ENCODE results near the gene EXD2.
"Not testable (repeated sequence)": the region's sequence is repeated elsewhere in the genome, so short reads cannot be mapped to it uniquely, and the experiment has no call there.

Gene EXD2

DNA sequence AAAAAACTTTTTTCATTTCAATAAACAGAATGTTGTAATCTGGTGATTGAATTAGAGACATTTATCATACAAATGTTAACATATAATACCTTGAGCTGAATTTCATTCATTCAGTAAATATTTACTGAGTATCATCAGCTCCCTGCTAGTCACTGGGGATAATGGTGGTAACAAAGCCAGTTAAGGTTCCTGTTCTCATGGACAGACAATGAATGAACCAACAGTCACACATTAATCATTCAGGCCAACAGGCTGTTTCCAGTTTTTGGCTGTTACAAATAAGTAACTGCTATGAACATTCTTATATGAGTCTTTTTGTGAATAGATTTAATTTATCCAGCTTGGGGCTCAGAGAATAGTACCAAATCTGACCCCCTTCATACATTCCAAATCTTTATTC, 13.5 kb downstream of the EXD2 start:
- no peak for DNase-seq

DNA sequence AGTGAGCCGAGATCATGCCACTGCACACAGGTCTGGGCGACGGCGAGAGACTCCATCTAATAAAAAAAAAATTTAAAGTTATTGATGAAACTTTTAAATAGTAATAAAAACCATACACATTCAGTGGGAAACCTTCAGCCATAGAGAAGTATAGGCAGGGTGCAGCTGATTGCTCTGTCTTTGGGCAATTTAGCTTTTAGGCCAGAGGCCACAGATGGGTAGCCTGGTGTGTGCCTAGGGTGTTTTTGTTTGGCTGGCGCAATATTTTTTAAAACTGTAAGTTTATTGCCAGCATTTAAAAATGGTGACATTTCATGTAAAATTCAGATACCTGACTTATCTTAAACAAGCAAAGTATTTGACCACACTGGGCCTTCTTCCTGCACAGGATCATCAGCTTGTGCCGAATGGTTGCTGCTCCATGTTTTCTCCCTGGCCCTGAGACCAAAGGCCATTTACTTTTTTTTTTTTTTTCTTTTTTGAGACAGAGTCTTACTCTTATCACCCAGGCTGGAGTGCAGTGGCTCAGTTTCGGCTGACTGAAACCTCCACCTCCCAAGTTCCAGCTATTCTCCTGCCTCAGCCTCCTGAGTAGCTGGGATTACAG, 16.2 kb downstream of the EXD2 start:
- DNase-seq = no peak

DNA sequence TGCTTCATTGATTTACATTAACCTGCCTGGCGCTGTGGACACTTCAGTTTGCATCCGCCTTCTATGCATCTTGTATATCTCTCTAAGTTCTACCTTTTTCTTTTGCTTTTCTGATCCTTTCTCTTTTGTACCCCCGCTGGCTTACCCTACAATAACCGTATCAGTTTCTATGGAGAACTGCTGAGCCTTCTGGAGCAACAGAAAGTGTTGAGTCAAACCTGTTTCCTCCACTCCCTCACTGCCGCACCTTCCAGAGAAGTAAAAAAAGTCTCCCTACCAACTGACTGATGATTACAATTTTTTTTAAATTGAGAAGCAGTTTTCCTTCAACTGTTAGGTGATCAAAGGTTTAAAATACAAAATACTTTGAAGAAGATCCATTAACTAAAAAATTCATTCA, 17.4 kb downstream of the EXD2 start:
- no peak for DNase-seq

DNA sequence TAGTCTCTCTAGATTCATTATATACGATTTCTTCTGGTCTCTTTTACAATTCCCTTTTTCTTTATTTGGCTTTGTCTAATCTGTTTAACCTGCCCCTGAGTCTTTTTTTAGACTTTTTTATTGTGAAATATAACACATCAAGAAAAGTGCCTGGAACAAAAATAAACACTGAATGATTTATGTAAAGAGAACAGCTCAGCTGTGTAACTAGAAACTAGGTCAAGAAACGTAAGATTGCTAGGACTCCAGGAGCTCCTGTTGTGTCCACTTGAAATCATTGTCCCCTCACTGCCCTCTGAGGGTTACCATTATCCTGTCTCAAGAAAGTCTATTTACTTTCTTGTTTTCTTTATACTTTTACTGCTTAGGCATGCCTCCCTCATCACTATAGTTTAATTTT, 23.1 kb downstream of the EXD2 start:
- no peak for DNase-seq

DNA sequence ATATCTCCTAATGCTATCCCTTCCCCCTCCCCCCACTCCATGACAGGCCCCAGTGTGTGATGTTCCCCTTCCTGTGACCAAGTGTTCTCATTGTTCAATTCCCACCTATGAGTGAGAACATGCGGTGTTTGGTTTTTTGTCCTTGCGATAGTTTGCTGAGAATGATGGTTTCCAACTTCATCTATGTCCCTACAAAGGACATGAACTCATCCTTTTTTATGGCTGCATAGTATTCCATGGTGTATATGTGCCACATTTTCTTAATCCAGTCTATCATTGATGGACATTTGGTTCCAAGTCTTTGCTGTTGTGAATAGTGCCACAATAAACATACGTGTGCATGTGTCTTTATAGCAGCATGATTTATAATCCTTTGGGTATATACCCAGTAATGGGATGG, 26.4 kb downstream of the EXD2 start:
- DNase-seq = not testable (repeated sequence)

DNA sequence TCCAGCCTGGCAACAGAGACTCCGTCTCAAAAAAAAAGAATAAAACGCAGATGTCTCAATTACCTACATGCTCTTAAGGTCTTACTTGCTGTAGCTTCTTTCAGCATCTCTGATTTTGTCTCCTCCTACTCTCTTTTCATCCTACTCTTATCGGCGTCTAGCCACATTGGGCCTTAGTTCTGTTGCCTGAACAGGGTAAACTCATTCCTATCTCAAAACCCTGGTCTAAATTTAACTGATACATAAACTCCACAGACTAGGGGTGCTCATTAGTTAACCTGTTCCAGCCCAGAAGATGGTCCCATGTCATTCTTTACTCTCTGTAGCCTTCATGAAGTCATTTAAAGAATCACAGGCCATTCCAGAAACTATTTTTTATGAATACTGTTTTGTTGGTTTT, 33.6 kb downstream of the EXD2 start:
- no peak for DNase-seq

DNA sequence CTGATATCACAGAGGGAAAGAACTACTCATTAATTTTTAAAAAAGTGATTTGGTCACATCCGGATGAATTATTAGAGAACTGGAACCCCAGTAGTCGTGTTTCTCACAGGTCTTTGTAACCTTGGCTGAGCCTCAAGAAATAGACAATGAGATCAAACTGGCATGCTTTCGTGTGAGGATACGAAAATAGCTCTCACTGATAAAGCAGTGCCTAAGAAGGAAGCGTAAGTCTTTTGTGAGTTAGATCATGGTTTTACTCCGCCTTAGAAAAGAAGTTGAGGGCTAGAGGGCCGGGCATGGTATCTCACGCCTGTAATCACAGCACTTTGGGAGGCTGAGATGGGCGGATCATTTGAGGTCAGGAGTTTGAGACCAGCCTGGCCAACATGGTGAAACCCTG, 34.9 kb downstream of the EXD2 start:
- no peak for DNase-seq

DNA sequence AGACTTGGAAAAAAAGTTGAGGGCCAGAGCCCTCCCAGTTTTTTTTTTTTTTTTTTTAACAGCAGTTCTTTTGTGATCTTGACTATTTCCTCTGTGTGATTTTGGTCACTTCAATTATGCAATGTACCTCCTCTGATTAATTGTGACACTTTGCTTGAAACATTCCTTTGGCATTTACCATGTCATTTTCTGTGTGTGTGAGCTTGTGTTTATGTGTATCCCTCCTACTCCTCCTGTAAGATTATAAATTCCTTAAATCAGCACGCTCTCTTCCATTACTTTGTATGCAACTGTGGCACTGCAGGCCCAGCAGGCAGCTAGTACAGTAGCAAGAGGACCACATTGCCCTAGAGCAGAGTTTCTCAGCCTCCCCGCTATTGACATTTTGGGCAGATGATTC, 35.4 kb downstream of the EXD2 start:
- DNase-seq = no peak

DNA sequence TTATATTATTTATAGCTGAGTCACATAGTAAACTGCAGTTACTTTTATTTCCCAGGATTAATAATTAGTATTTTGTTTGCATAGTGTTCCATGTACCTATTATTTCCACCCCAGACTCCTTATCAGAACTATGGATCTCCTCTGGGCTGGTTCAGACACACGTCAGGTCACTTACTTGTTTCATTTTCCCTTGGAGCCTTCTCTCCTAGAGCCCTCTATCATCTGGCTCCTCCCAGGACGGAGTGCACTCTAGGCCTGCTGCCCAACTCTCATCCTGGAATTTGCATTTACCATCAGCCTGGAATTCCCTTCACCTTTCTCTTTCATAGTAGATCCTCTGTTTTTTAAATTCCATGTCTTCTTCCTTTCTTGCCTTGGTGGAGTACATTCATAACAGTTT, 40.2 kb downstream of the EXD2 start:
- DNase-seq = no peak

DNA sequence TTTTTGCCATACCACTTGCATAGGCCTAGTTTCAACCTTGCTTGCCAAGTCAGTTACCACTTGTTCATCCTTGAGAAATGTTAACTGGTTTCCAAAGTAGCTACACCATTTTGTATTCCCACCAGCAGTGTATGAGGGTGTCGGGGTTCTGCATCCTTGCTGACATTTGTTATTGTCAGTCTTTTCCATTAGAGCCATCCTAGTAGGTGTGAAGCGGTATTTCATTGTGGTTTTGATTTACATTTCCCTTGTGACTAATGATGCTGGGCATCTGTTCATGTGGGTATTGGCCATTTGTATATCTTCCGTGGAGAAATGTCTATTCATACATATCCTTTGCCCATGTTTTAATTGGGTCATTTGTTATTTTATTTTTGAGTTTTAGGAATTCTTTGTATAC, 41.1 kb downstream of the EXD2 start:
- DNase-seq = no peak

DNA sequence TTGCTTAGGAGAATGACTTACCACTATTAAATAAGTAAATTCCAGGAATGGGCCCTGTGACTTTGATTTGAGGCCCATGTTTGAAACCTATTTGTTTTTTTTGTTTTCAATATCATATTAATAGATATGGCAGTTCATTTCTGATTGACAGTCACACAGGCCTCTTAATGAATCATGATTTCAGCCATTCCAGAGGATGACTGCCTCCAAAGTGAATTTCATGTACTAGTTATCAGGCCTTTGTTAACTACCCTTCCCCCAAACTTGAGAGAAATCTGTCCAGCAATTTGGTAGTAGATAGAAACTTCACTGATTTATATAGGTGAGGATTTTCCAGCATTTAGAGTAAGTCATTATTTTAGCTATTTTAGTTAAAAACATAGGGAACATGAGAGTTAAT, 42.8 kb downstream of the EXD2 start:
- no peak for DNase-seq

DNA sequence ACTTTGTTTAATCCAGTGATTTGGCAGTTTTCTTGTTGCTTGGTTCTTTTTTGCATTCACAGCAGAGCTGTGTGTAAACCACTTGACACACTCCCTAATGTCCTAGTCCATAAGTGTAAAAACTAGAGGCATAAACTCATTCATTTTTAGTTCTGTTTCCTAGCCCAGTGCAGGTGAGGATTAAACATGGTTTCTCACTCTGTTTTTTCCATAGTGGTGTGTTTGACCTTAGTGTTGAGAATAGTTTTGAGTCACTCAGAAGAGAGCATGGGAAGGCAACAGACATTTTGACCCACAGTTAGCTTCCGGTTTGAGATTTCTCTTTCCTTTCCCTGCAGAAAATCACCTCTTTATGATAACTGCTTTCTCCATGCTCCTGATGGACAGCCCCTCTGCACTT, 44.4 kb downstream of the EXD2 start:
- DNase-seq = no peak

DNA sequence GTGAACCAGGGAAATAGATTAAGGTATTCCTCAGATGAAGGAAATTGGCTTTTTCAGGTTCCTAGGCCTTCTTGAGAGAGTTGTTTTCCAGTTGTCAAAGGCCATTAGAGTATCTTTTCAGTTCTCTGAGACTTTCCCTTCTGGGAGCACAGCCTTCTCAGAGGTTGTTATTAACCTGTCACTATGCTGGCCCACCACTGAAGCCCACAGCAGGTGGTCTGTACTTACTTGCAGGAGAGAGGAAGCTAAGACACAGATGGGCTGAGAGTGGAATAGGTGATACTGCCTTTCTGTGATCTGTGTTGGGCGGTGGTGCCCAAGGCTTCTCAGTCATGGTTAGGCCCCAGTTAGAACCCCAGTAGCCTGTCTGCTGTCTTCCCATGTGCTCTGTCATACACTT, 45.8 kb downstream of the EXD2 start:
- DNase-seq = no peak

DNA sequence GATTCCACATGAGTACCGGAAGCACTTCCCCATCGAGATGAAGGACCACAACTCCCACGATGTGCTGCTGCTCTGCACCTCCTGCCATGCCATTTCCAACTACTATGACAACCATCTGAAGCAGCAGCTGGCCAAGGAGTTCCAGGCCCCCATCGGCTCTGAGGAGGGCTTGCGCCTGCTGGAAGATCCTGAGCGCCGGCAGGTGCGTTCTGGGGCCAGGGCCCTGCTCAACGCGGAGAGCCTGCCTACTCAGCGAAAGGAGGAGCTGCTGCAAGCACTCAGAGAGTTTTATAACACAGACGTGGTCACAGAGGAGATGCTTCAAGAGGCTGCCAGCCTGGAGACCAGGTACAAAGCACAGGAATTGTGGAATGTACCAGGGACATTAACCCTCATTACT, 46.3 kb downstream of the EXD2 start:
- no peak for DNase-seq

DNA sequence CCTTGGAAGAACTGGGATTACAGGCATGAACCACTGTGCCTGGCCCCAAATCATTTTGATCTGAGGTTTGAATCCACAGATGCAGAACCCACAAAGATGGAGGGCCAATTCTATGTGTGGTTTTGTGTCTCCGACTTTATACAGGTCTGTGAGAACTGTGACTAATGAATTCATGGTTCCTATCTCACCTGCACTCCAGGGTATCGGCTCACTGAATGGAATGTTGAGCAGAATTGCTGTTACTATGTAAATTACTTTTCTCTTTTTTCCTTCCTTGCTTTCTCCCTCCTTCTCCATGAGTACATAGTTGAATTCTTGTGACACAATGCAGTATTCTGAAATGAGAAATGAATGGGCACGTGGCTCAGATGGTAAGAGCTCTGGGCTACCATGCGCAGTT, 47.6 kb downstream of the EXD2 start:
- DNase-seq = no peak

DNA sequence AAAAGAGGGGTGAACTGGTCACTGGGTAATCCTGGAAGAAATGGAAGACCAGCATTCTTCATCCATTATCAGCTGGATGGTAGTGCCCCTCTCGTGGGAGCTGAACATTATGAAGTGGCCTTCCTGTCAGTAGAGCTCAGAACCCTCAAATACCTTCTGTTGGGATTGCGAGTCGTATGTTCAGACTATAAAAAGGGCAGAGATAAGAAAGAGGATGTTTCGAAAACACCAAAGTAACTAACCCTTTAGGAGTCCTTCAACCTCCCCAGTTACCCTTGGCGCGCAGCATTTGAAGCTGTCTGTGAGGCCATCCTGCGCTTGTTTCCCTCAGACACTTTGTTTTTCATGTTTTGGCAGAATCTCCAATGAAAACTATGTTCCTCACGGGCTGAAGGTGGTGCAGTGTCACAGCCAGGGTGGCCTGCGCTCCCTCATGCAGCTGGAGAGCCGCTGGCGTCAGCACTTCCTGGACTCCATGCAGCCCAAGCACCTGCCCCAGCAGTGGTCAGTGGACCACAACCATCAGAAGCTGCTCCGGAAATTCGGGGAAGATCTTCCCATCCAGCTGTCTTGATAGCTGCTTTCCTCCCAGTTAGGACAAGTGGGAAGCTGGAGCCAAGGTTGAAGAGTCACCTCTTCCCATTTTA, 49.4 kb downstream of the EXD2 start:
- no peak for DNase-seq

DNA sequence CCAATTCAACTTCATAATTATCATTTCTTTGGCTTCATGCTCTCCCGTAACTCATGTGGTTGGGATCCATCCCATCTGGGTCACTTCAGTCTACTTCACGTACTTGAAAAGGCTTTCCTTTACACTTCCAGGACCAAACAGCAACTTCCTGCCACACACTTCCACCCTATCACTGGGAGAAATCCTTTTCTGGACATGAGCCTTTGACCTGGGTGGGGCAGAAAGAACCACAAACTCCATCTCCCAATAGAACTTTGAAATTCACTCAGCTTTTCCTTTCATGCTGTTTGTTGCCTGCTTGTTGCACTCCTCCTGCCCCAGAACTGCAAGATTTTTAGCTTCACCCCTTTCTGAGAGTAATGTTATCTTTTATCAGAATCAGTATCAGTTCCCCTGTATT, 50.3 kb downstream of the EXD2 start:
- DNase-seq = no peak

DNA sequence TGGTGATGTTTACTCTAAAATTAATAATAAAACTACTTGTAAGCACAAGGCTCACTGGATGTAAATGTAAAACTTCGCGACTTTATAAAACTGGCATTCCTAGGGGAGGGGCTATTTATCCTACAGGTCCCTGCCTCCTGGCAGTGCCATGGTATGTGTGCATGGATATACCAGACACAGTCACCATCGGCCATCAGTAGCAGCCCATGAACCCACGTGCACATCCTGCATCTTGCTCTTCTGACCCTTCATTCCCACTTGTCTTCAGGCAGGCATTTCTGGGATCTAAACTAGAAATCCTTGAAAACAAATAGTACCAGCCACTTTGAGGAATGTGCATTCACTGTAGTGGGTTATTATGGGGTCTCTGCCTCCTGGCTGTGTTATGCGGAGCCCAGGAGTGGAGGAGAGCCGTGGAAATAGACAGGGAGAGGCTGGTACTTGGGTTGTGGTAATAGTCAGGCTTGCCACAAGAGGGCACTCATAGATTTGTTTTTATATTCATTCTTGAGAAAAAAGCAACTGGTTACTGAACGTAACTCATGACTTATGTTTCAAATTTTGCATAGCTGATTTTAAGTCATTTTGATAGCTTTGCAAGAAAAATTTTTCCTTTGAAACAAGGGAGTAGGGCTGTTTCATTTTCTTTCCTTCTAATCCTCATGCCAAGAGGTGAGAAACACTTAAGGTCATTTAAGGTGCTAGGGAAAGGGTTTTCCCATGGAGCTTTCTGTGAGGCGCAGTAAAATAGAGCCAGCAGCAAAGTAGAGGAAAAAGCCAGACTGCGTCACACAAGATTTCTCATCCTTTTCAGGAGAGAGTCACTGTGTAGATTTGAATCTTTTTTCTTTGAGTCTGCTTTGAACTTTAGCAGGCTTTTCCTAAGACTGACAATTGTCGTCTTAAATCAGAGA, 51.3 kb downstream of the EXD2 start:
- no peak for DNase-seq

DNA sequence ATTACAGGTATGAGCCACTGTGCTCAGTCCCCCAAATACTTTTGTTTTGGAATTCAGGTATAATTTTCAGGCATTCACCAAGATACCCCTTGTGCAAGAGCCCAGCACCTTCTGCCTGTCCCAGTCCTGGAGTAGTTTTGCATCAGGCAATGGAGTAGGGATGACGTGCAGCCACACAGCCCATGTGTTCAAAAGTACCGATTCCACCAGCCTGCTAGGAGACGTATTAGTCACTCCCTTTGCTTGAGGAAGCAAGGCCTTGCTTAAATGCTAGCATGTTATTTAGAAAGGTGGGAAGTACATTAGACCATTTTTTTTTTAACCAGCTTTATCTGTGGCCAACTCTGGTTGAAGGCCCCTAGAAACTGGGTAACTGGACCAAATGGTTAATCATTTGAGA, 53.6 kb downstream of the EXD2 start:
- DNase-seq = no peak

DNA sequence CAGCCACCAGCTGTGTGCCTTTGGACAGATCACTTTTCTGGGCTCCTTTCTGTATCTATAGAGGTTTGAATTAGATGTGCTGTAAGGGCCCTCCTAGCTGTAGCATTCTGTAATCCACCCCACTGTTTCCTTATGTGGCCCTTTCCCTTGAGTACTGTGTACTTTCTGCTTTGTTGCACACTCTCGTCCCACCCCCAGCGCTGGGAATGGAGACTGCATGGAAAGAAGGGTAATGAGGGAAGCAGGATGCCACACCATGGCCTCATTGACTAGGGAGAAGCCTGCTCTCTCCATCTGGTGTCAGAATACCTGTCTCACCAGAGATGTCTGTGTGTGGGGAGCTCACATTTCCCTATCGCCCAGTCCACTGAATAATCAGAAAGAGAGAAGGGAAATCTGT, 55.0 kb downstream of the EXD2 start:
- no peak for DNase-seq

DNA sequence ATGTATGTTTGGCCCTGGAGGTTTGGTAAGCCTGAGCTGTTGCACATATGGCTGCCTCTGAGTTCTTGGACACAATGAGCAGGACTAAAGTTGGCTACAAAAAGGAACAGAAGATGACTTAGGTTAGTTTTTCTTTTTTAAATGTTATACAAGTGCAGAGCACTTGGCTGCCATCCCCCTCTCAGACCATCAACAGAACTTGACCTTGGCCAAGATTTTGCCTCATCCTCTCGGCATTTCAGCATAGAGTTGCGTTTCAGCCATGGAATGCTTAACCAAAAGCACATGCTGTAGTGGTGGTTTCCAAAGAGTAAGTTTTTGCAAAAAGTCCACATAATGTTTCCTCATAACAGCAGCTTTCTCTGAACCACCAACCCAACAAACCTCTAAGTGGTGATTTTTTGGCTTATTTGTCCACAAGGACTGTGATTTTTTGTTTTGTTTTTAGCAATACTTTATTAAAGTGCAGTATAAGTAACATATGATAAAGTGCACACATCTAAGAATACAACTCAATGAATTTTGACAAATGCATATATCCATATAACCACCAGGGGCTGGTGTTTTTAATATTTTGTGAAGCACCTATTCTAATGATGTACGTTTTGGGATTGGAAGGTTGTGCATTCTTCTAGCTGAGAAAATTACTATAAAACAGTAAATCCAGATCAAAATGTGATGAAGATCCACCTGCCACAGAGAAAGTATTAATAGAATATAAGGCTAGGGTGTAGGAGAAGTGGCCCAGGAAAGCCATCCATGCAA, 56.6 kb downstream of the EXD2 start:
- no peak for DNase-seq

DNA sequence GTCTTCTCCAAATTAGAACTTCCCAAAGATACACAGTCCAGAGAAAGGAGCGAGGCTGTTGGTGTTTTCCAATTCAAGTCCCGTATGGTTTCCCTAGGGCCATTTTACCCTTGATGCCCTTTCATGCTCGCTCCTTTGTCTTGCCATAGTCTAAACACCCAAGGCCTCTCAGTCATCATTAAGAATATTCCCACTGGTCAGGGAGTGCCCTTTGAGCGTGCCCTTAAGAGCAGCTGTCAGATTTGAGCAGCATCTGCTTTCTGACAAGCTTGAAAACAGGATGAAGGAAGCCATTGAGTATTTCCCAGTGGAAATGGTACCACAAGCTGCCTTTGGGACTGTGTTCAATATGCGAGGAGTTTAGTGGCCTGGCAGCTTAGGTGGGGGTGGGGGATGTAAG, 58.3 kb downstream of the EXD2 start:
- DNase-seq = no peak

DNA sequence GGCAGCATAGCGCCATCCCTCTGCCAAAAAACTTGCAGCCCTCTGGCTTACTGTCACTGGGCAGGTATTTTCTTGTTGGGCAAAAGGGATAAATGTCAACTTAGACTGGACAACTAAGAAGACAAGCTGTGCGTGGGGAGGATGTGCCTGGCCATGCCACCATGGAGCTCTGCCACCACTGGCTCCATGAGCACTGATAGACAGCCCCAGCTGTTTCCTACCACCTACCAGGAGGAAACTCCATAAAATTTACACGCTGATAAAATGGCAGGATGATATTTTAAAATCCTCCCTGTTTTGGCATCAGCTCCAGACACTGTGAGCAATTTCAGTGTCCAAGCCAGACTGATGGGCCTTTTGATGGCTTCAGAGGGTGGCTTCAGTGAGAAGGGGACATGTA, 61.6 kb downstream of the EXD2 start:
- DNase-seq = no peak

DNA sequence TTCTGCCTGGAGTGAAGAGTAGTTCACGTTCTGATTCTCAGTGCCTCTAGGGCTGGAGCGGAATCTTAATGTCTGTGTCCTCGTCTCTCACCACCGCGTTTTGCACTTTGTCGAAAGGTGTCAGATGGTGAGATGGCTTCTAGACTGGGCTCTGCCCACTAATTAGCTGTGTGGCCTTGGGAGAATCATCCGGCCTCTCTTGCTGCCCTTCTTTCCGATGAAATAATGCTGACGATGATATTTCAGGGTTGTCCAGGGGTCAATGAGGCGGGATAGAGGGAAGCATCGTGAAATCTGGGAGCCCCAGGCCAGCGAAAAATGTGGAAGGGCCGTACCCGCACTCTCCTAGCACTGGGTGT, 67.8 kb downstream of the EXD2 start:
- no peak for DNase-seq
